T-helper 22 cell (primary cell): ENCODE measurements around the gene COL25A1.

Source experiments
- DNase-seq: peaks from one replicate; pipeline ENCODE4 v3.0.0-alpha.2; 2020; ENCODE audit warnings: low read depth

COL25A1 gene

DNA sequence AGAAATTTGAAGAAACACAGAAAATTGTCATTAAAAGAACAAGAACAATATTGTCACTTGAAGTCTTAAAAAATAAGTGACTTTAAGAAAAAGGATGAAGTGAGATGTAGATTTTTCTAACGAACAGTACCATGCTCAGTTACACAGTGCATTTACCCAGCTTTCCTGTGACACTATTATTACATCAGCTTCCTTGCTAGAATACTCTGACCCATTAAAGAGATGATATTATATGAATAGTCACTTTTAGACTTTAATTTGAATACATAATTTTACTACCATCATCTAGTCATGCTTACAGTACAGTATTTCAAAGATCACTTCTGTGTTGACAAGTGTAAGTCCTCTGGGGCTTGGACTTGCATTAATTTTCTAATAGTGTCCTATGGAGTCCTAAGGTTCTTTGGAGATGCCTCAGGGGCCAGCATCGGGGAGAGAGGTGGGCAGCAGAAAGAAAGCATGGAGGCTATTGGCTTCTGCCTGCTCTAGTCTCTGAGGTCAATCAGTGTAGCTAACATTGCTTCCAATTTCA lies 10.7 kb downstream of the COL25A1 start:
- DNase-seq = no peak

DNA sequence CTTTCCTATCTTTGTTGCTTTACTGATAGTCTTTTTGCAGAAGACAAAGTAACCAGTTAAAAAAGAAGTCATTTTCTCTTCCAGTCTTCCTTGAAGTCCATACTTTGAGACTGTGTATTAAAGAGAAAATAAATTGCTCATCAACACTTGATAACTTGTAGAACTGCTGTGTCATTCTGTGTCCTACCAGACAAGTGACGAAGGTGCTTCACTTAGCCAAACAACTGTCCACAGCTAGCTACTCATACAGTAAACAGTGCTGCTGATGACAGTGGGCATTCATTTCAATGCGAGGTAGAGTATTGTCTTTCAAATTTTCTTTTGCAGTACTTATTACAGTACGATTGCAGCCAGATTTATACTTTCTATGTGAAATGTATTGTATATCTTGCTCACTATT lies 11.5 kb downstream of the COL25A1 start:
- no peak for DNase-seq

DNA sequence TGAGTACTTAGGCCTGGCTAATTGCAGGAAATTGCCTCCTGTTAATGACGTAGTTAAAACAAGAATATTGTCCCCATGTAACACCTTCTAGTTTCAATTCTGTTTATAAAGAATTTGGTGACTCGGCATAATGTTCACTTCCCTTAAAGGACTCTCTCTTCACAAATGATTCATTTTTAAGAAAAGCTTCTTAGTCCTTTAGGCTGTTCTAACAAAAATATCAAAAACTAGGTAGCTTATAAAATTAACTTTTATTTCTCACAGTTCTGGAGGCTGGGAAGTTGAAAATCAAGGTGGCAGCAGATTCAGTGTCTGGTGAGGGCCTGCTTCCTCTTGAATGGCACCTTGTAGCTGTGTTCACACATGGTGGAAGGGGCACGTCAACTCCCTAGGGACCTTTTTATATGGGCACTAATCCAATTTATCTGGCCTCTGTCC lies 23.8 kb downstream of the COL25A1 start:
- no peak for DNase-seq

DNA sequence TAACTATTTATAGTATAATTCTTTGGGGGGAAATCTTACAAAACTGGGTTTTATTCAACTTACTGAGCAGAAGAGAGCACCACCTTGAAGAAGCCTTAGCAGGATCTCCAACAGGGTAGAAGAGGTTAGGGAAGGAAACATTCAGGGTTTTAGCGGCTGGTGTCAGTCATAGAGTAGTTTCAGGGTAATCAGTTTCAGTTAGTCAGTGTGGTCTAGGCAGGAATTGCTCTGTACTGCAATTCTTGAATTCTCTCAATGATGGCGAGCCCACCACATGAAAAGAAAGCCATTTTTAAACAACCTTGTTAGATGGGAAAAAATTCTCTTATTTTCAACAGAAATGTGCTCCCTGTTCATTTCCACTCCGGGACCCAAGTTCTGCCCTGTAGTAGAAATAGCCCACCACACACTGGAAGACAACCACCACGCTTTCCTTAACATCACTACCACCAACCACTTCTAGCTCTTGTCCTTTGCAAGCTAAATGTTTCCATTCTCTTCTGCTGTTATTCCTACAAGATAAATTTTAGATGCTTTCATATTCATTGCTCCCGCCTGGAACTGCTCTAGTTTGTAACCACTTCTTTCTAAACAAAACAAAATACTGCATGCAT lies 25.9 kb downstream of the COL25A1 start:
- no peak for DNase-seq

DNA sequence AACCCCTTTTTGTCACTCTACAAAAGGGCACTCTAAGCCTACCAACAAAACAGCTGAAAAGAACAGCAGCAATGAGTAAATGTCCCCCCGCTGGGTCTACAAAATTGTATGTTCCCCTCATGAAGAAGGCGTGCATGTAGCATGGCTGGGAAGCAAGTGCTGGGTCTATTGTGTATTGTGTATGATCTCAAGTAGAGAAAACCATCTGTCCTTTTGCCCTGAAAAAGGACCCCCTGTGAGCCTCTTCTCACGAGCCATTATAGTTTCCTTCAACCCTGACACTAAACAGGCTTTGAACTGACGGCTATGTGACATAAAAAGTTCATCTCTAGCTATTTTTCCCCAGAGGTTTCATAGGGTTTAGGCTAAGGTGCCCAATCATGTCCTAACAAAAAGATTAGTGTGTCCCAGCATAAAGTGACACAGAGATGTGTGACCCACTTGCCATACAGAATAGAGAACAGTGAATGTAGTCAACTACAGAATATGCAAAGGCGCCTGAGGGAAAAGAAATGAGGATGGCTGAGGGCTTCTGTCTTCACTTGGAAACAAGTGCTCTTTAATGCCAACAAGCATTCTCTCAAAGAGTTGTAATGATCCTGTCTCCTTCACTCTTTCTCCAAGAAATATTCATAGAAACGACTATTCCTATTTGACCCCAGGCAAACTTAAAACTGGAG lies 27.3 kb downstream of the COL25A1 start:
- DNase-seq = no peak

DNA sequence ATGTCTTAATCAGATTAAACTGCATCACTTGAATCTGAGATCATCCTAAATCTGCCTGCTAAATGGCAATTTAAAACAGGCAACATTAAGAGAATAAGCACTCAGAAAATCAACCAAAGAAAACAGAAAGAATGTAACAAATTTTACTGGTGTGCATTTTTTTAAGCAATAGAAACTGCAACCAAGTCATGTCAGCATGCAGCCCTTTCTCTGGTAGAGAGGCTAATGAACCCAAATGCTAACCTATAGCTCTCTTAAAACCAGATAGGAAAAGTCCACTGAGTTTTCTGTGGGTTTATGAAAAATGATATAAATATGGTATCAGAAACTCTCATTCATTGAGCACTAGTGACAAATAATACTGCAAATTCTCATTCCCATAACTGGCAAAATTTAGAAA lies 35.6 kb downstream of the COL25A1 start:
- no peak for DNase-seq

DNA sequence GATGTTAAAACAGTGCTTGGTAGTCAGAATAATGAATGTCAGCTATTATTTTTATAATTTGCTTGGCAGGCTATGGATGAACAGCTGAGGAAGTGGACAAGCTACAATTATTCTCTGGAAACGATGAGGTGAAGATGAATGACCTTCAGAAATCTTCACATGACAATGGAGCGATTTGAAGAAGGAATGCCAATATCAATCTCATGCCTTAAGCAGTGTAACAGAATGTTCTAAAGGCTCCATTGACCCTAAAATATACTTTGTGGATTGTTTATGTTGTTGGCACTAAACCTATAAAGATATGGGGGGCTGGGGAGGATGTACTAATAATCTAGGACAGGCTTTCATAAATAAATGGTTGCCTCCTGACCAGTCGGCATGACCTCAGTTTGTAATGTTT lies 36.2 kb downstream of the COL25A1 start:
- no peak for DNase-seq

DNA sequence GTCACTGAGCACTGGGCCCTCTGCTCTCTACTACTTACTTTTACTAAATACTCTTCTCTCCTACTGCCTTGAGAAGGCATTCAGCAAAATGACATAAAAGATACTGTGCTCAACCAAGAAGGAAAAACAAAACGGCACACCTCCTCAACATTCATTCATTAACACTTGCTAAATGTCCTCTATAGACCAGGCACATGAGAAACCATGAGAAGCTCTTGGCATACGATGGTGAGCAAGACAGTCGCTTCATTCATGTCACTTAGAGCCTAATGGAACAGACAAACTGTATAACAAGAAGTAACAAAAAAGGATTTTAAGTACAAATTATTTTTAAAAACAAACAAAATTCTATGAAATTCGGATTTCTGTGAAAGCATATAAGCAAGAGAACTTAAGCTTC lies 38.7 kb downstream of the COL25A1 start:
- no peak for DNase-seq

DNA sequence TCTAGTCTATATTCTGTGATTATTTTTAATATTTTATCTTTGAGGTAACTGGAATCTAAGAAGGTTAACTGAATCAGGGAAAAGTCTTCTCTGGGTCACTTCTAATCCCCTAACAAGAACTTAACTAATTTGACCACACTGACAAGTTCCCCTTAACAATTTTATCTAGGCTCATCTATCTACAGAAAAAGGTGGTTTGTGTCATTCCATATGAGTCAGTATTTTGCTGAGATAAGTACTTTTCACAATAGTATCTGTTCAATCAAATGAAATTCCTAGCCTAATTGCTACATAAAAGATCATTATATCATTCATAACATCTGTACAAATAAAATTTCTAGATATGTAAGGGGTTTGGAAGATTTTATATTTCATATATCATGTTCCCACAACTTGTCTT lies 45.6 kb downstream of the COL25A1 start:
- DNase-seq = no peak

DNA sequence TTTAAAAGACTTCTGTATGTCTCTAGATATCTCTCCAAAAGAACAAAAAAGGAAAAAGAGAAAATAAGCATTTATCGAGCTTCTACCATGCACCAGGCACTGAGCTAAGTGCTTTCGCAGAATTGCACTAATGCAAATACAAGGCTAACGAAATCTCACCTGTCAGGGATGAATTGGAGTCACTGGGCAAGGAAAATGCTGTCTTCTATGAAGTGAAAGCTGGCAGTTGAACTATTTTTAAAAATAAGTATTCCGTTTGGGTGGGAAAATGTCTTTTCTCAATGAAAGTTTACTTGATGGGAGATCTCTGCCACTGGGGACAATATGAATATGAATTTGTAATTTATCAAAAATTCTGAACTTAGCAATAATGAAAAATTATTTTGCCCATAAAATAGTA lies 47.6 kb downstream of the COL25A1 start:
- DNase-seq = no peak

DNA sequence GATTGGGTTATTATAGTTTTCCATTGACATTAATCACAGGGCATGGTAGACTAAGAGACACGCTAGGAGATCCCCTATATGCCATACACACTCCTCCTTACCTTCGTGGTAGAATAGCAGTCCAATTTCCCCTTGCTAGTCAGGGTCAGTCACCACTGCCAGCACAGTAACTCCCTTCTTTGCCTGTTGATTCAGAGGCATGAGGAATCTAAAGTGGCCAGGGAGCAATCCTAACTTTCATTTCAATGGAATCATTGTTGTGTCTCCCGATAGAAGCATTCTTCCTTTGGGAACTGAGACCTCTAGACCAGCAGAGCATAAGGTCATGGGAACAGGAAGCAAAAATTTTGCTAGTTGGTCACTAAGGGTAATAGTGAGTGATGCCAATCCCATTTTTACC lies 51.1 kb downstream of the COL25A1 start:
- DNase-seq = no peak

DNA sequence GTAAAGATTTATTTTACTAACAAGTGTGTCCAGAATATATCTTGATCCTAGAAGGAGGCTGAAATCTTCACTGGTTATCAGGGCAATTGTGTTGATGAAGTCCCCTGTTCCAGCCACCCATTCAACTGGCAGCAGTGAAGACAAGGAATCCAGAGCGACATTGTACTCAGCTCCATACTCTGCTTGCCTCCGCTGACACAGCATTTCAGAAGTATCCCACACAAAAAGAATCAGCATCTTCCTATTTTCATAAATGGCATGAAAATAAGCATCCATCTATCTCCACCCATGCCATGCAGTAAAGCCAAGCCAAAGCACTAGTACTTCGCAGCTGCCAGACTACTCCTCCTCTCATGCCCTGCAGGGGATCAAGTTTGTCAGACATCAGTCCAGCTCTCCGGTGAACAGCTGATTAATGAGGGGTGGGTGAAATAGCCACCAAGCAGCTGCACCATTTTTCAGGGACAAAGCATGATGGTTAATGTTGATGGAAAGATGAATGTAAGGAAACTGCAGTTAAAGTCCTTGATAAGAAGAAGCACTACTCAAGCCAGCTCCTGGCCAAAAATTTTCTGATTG lies 54.0 kb downstream of the COL25A1 start:
- no peak for DNase-seq

DNA sequence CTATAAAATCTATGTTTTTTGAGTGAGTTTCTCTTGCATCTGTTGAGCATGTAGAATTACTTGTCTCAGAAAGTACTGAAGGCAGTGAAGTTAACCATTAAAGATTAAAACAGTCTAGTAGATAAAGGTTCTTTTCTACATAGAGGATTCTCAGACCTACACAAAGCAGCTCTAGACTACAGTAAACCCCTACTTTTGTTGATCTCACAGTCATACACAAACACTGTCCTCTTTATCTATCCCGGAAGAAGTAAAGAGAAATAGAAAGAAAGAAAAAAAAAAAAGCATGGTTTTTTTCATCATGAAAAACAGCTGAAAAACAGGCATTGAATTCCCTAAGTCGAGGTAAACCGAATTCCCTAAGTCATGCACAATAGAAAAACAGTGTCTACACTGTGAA lies 58.6 kb downstream of the COL25A1 start:
- DNase-seq = no peak

DNA sequence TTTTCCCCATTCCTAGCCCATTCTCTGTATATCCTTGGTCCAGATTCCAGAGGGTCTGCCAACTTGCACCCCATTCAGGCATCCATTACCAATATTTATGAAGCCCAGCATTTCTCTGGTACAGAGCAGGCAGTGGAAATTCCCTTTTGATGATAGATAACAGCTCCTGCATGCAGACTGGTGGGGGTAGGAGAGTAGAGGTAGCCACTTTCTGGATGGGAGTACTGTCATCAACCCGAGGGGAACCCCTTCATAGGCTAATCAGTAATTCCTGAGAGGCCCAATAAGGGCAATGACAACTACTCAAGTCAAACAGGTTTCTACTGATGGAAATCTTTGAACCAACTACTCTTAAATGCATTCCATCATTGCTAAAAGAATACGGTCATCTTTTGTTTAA lies 63.7 kb downstream of the COL25A1 start:
- no peak for DNase-seq

DNA sequence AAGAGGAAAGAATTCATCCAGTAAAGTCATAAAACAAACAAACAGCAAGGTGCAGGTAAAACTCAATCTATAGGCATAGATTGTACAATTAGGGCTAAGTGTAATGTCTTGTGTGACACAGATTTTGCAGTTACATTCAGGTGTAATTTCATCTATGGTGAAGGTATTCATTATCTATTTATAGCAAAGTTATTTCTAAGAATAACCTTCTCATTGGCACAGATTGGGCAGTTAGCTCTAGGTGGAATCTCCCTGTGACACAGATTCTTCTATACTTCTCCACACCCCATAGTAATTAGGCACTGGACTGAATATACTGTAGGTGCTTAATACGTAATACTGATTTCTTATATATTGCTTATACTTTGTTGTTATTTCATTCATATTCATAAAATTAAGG lies 66.8 kb downstream of the COL25A1 start:
- DNase-seq = no peak

DNA sequence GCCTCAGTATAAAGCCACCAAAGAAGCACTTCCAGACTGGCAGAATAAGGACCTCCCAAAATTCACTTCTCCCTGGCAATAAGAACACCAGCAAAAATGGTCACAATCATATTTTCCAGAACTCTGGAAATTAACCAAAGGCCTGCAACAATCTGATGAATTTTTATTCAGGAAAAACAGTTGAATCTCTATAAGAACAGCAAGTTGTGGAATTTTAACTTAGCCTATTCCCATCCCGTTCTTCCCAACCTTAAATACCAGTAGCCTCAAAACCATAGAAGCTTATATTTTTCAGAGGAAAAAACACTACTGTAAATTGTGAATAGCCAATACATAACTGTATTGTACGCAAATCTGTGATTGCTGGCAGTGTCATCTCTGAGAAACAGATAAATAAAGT lies 67.9 kb downstream of the COL25A1 start:
- no peak for DNase-seq

DNA sequence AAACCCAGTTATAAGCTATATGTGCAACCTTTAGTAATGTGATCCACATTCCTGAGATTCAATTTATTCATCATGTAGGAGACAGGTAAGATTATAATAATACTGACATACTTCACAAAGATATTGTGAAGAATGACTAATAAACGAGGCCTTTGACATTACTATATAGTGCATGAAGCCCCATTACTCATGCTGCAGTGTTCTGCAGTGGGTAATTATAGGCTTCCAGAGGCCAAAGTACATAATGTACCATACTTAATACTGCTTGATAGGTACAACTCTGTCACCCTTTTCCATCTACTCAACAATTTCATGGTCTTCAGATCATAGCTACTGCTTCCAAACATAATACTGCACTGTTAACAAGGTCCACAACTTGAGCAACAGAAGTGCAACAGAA lies 68.9 kb downstream of the COL25A1 start:
- DNase-seq = no peak

DNA sequence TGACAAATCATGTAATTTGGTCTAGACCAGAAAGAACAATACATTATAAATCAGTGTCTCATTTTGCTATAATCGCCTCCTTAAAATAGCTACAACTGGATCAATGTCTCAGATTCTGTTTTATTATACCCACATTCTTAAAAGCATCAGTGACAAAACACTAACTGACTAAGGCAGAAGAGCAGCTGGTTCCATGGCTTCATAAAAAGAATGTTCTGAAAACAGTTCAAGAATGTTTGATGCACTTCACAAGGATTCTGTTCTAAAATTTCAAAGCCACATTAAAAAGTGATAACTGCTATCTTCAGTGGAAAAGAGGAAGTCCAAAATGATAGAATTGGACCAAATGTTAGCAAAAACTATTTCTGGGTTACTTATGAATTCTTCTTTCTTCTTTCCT lies 69.8 kb downstream of the COL25A1 start:
- DNase-seq = no peak

DNA sequence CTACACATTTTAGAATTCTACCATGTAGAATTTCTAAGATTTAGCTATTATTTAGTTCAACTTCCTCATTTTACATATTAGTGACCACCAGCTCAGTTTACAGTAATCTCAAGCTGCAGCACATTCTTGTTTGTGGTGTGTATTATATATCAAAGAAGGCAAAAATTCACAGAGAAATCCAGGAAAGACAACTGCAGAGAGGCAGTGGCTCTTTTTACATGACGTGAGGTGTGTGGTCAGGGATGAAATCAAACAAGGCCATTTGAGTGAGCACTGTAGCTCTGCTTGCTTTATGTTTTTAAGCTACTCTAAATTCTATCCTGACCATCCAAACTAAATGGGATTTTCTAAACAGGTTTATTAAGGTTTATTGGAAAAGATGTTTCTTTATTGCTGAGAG lies 71.1 kb downstream of the COL25A1 start:
- DNase-seq = no peak

DNA sequence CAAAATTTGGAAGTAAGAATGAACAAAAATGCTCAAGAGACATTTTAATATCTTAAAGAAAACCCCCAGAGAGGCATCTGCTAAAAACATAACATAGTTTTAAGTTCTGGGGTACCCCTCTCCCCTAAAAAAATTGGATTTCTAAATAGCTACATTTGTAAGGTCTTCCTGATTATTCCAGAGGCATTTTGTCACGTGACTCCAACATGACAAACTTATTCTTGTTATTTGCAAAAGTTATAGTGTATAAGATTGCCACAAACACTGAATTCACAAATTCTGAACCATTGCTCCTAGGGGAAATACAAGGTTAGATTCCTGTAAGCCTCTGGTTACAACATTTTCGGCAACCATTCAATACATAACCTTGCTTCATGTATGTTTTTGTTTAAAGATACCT lies 73.4 kb downstream of the COL25A1 start:
- no peak for DNase-seq

DNA sequence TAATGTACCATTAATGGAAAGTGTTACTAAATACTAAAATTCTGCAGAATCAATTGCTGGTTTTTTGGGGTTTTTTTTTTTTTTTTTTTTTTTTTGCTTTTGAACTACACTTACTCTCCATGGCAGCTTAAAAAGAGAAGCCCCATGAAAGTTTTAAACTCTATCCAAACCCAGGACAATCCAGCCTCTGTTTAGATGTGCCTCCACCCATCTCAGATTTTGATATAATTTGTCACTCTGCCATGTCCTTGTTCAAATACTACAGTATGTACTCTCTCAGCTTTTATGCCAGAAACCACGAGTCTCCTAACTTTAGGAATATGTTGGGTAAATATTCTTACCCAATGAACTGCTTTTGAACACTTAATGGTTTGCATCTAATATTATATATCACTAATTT lies 84.2 kb downstream of the COL25A1 start:
- DNase-seq = no peak

DNA sequence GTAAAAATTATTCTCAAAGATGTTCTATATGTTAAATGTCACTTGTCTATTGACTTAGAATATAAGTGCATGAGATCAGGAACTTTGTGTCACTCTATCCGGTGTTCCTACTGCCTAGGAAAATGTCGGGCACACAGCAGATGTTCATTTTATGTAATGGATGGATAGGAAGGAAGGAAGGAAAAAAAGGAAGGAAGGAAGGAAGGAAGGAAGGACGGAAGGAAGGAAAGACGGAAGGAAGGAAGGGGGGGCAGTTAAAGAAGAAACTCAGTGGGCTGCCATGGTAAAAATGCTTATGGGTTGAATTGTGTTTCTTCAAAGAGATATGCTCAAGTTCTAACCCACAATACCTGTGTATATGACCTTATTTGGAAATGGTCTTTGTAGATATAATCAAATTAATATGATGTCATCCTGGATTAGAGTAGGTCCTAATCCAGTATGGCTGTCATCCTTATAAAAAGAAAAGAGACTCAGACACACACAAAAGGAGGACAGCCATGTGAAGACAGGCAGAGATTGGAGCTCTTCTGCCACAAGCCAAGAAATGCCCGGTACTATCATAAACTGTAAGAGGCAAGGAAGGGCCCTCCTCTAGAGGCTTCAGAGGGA lies 86.3 kb downstream of the COL25A1 start:
- no peak for DNase-seq

DNA sequence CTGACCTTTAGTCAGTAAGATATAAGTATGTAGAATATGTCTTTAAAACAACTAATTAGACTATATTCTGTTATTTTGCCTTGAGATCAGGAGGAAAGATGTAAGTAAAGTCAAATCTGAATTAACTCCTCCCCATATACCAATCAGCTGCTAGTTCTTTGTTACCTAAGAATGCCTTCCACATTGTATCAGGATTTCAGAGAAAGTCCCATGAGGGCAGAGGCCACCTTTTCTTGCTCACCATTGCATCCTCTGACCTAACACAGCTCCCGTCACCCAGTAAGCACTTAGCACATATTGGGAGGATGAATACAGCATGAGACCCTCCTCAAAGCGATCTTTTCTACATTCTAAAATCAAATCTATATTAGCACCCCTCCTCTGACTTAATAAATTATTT lies 87.0 kb downstream of the COL25A1 start:
- no peak for DNase-seq
